GM21390 (cell line): ENCODE data around the gene IZUMO2.
"Not testable (repeated sequence)": the region's sequence is repeated elsewhere in the genome, so short reads cannot be mapped to it uniquely, and the experiment has no call there.

Experiments
- ATAC-seq: cut with Tn5 transposase; IDR thresholded peaks from one replicate; pipeline ENCODE4 v1.9.1; 2021; ENCODE audit not compliant: unreplicated experiment

IZUMO2 gene

DNA sequence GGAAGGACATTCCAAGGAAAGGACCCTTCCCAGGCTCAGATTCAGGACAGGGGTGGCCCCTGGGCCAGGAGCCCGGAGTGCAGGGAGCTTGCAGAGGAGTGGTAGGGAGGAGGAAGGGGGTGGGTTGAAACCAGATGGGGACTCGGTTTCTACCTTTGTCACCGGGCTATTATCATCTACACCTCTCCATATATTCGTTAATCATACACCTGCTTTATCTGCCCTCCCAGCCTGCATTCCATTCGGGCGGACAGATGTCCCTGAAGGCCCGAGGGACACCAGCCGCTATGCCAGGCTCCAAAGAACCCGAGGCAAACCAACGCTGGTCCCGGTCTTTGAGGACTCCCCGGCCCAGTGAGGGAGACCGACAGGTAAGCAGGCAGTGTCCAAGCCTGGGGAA is 24.9 kb upstream of the IZUMO2 start:
- no peak for ATAC-seq

DNA sequence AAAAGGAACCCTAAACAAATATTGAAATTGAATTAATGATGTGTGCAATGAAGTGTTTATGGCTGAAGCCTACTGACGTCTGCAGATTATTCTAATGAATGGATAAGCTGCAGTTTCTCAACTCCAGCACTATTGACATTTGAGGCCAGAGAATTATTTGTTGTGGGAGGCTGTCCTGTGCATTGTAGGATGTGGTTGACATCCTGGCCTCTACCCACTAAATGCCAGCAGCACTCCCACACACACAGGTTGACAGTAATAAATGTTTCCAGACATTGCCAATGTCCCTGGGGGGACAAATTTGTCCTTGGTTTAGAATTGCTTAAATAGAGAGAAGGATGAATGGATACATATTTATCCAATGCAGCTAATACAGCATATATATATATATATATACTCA is 21.1 kb upstream of the IZUMO2 start:
- ATAC-seq = no peak

DNA sequence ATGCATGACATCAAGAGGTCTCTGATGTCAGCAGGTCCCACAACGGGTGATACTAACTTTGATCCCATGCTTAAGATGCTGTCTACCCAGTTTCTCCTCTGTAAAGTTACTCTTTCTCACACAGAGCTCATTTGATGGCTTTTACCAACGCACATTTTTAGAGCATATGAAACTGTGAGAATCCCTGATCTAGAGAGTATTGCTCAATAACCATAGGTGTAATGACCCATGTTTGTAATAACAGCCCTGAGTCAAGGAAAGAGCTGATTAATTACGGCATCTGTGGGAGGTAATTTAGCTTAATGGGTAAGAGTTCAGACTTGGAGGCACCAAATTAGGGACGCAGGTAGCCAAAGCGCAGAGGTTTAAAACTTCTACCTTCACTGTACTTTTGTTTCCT is 18.0 kb upstream of the IZUMO2 start:
- no peak for ATAC-seq

GRCh38 chr19:50178859-50179537 is 15.9 kb upstream of the IZUMO2 start:
- ATAC-seq = no peak

GRCh38 chr19:50178320-50178719 is 15.2 kb upstream of the IZUMO2 start:
- no peak for ATAC-seq

DNA sequence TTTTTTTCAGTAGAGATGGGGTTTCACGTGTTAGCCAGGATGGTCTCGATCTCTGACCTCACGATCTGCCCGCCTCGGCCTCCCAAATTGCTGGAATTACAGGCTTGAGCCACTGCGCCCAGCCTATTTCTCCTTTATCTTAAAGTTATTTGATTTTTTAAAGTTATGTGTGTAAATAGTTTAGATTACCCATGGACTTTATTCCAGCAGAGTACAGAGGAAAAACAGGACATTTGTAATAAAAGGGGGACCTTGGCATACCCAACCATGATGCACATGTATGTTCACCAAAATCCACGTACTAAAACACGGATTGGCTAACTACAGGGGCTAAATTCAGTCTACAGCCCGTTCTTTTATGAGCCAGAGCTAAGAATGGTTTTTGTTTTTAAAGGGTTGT is 13.7 kb upstream of the IZUMO2 start:
- ATAC-seq = no peak

DNA sequence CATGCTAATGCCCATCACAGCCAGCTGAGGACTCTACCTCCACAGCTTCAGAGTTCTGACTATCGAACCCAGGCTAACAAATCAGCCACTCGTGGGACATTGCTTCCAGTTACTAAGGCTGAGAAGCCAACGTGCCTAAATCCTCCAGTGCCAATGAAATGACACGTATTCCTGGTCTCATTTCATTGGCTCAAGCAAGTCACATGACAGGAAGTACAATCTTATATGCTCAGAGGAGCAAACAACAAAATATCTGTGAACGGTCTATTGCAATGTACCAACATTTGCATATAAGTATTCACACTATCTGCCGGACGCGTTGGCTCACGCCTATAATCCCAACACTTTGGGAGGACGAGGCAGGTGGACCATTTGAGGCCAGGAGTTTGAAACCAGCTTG is 12.8 kb upstream of the IZUMO2 start:
- no peak for ATAC-seq

DNA sequence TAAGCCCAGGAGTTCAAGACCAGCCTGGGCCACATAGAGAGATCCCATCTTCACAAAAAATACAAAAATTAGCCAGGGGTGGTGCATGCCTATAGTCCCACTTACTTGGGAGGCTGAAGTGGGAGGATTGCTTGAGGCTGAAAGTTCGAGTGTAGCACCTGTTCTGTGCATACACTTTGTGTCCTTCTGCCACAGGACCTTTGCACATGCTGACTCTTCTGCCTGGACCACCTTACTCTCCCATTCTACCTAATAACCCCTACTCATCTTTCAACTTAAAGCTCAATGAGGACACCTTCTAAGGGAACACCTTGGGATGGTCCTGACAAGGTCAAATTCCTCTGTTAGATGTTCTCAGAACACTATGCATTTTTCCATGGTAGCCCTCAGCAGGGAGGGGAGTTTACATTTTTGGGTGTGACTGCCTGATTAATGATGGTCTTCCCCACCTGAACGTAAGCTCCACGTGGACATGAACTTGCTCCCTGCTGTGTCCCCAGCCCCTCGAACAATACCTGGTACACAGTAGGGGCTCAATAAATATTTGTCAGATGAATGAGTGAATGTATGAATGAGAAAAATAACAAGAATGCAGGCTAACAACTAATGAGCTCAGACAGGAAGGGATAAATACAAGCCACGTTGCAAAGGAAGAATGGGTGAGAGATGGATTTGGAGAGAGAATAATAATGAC is 11.2 kb upstream of the IZUMO2 start:
- ATAC-seq = no peak

DNA sequence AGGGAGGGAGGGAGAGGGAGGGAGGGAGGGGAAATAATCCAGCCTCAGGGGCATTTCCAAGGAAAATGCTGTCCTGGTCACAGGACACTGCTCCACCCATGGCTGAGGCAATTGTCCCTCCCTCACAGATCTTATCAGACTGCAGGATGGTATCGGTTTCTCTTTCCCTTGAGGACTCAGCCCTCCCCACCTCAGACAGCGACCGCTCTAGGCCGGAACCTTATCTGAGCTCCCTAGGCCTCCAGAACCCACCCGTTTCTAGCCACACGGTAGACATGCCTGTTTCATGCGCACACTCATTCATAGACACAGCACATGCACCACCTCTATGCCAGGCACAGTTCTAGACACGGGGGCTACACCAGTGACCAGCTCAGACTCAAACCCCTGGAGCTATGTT is 10.0 kb upstream of the IZUMO2 start:
- no peak for ATAC-seq

DNA sequence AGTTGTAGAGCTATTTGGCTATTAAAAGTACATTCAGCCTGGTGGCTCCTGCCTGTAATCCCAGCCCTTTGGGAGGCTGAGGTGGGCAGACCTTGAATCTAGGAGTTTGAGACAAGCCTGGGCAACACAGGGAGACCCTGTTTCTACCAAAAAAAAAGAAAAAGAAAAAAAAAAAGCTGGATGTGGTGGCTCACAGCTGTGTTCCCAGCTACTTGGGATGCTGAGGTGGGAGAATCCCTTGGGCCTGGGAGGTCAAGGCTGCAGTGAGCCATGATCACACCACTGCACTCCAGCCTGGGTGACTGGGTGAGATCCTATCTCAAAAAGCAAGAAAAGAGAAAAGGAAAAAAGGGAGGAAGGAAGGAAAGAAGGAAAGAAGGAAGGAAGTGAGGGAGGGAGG is 9.6 kb upstream of the IZUMO2 start:
- no peak for ATAC-seq

DNA sequence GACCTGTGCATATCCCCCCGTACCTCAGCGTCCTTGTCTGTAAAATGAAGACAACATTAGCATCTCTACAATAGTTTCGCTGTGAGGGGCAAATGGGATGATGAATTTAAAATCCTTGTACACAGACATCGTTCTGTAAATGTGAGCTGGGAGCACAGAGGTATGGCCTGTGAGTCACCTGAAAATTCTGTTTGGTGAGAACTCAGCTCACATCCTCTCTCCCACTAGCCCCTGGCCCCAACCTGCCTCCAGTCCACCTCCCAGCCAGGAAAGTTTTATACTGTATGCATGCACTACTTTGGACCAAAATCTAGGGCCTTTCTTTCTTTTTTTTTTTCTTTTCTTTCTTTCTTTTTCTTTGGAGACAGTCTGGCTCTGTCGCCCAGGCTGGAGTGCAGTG is 8.7 kb upstream of the IZUMO2 start:
- ATAC-seq = no peak

- no peak for ATAC-seq
These were observed 4.2 kb upstream of the IZUMO2 start for GRCh38 chr19:50167314-50167721.

- ATAC-seq = no peak
These were observed 4.0 kb downstream of the IZUMO2 start for GRCh38 chr19:50159078-50159477.

DNA sequence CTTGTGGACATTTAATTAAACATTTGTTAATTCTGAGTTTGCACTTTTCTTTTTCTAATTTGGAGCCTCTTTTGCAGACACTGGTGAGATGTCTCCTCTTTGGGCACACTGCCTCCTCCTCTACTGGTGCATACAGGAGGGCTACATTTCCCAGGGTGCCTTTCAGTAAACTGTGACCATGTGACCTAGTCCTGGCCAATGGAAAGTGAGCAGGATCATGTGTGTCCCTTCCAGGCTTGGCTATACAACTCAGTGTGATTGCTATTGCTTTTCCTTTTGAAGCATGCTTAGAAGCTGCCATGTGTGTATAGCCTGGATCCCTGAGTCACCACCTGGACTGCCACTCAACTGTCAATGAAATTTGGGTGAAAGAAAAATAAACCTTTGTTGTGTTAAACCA is 4.5 kb downstream of the IZUMO2 start:
- ATAC-seq = no peak

- ATAC-seq = no peak
These were observed 7.5 kb downstream of the IZUMO2 start for GRCh38 chr19:50155520-50156109.

DNA sequence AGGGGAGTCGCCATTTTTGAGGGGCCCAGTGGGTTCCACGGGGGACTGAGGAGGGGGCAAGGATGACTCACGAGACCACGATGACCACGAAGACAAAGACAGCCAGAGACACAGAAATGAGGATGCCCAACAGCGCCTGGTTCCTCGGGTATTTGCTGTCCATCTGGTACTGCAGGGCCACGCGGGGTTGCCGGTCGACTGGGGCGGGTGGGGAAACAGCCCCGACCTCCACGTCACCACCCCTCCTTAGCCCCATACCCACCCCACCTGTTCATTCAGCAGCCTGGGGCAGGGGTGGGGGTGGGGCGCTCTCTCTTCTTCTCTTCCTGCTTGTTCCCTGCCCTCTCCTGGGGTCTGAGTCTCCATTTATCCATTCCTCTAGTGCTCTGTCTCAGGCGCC is 8.6 kb downstream of the IZUMO2 start:
- no peak for ATAC-seq

DNA sequence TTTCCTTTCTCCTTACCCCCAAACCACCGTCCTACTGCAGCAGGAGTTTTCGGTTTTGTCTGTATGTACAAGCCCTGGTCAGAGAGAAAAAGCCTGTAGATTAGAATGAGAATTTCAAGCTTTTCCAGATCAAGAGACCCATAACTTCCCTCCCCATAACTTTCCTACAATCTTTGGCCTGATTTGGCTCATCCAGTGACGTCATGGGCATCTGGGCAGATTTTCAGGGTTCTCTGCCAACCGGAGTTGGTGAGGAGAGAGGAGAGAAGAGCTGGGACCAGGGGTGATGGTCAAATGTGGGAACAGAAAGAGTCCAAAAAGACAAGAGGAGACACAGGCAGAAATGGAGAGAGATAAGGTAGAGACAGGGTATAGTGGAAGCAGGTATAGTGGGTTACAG is 10.5 kb downstream of the IZUMO2 start:
- no peak for ATAC-seq

DNA sequence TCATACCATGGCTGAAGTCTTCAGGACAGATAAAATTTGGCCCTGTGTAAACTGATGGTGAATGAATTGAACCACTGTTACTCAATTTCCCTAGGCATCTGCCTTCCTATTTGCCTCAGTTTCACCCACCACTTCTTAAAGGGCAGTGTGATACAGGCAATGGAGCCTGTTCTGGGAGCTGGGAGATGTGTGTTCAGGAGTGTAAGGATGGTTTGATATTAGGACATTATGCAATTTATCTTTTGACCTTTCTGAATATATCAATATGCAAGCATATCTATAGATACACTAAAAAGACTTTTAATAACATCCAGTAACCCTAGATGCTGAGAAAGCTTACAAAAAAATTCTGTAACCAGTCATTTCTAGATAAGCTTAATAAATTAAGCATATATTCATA is 14.6 kb downstream of the IZUMO2 start:
- ATAC-seq = no peak

- no peak for ATAC-seq
These were observed 15.3 kb downstream of the IZUMO2 start for GRCh38 chr19:50147462-50148423.

DNA sequence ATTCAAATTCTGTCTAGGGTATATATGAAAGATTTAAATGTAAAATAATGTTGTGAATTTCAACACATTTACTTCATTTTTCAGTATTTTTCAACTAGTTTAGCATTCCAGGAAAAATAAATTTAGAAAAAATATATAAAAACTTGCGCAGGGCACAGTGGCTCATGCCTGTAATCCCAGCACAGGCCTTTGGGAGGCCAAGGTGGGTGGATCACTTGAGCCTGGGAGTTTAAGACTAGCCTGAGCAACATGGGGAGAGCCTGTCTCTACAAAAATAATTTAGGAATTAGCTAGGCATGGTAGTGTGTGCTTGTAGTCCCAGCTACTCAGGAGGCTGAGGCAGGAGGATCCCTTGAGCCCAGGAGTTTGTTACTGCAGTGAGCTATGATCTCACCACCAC is 21.2 kb downstream of the IZUMO2 start:
- not testable (repeated sequence) for ATAC-seq

- ATAC-seq = not testable (repeated sequence)
These were observed 22.8 kb downstream of the IZUMO2 start for GRCh38 chr19:50140118-50140845.
